C4-2B (cell line): Measurements from ENCODE around the gene IMPDH2.

ENCODE experiments used
- ZFX ChIP-seq: fragments of 450-650 bp; IDR thresholded peaks from 2 replicates; pipeline ENCODE4 v1.6.1; 2017
- TF ChIP-seq, protein P1 (sequence below): fragments of 450-650 bp; conservative IDR thresholded peaks from 2 replicates; pipeline ENCODE4 v1.5.1; 2017; ENCODE audit warnings: mild to moderate bottlenecking

- TF ChIP-seq, protein P1, sequence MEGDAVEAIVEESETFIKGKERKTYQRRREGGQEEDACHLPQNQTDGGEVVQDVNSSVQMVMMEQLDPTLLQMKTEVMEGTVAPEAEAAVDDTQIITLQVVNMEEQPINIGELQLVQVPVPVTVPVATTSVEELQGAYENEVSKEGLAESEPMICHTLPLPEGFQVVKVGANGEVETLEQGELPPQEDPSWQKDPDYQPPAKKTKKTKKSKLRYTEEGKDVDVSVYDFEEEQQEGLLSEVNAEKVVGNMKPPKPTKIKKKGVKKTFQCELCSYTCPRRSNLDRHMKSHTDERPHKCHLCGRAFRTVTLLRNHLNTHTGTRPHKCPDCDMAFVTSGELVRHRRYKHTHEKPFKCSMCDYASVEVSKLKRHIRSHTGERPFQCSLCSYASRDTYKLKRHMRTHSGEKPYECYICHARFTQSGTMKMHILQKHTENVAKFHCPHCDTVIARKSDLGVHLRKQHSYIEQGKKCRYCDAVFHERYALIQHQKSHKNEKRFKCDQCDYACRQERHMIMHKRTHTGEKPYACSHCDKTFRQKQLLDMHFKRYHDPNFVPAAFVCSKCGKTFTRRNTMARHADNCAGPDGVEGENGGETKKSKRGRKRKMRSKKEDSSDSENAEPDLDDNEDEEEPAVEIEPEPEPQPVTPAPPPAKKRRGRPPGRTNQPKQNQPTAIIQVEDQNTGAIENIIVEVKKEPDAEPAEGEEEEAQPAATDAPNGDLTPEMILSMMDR, result no peak
- TF ChIP-seq ZFX, result no peak
Observed at GRCh38 chr3:48993834-48994233, 35.4 kb downstream of the IMPDH2 start.
